Esophagus squamous epithelium (tissue), 5 donors: ENCODE data around the gene MYOM3. TPM values are rescaled to one million over a fixed set of nuclear protein-coding genes. Genes with fewer than 3 reads are reported as not detected.

ENCODE experiments used
- DNase-seq: peaks from one replicate; lab custom pipeline; 2025; lab: John Stamatoyannopoulos, UW
- H3K27ac ChIP-seq, 4 donors: fragments of 200-600 bp; sonication (generic); one replicate each; pipeline ENCODE4 v1.5.1; 2016 to 2019; ENCODE audit warnings: mild to moderate bottlenecking in 1 of 4
- H3K27me3 ChIP-seq, 4 donors: fragments of 200-600 bp; sonication (generic); 1 replicate in 3 of 4; 2 replicates in 1 of 4; pipeline versions ENCODE4 v1.5.1 to v1.6.0; 2017 to 2021; ENCODE audit warnings: antibody characterized with exemption in 1 of 4
- H3K36me3 ChIP-seq, 3 donors: fragments of 200-600 bp; sonication (generic); one replicate each; pipeline ENCODE4 v1.5.1; 2016 to 2019
- H3K4me1 ChIP-seq, 3 donors: fragments of 200-600 bp; sonication (generic); one replicate each; pipeline ENCODE4 v1.5.1; 2017 to 2019
- H3K4me3 ChIP-seq, 4 donors: fragments of 200-600 bp; sonication (generic); 1 replicate in 3 of 4; 2 replicates in 1 of 4; pipeline ENCODE4 v1.5.1; 2016 to 2019; ENCODE audit warnings: mild to moderate bottlenecking in 2 of 4, moderate library complexity in 1 of 4
- H3K9me3 ChIP-seq, 3 donors: fragments of 200-600 bp; sonication (generic); one replicate each; pipeline ENCODE4 v1.5.1; 2016 to 2019
- POLR2A ChIP-seq, 4 donors: fragments of 450-650 bp; IDR thresholded peaks; one replicate each; pipeline ENCODE4 v1.6.1; 2017; ENCODE audit warnings: antibody characterized with exemption in 4 of 4, mild to moderate bottlenecking in 4 of 4, moderate library complexity in 3 of 4
- WGBS, 2 donors: methylation state at CpG; one replicate each; pipeline ENCODE4 v1.1.5; 2018; 5-methylcytosine and 5-hydroxymethylcytosine counted together
- intact Hi-C: fragments of 100-400 bp; cut with DNase I; formaldehyde crosslinking; loops from one replicate; pipeline ENCODE4 v1.15.0; 2022
- total RNA-seq, 4 donors: library from RNA; depleted of rRNA; stranded (reverse); fragments of >200 nt; gene quantifications; one replicate each; pipeline ENCODE4 v1.1.0, GENCODE V29; 2016
- TF ChIP-seq, protein P1 (sequence below), 6 experiments: fragments of 450-650 bp in 4 of 6; fragments of 200-600 bp in 2 of 6; sonication (generic) in 2 of 6; IDR thresholded peaks; one replicate each; pipeline ENCODE4 v1.5.1; 2016 to 2019; ENCODE audit warnings: antibody characterized with exemption in 6 of 6, mild to moderate bottlenecking in 4 of 6, moderate library complexity in 4 of 6
- donor health status: DM: yes; HTN: yes; CAD: no.

The MYOM3 gene
- total RNA-seq, 4 donors from 2014 or later, result 0.30 to 1.1 (median 0.56) TPM

DNA sequence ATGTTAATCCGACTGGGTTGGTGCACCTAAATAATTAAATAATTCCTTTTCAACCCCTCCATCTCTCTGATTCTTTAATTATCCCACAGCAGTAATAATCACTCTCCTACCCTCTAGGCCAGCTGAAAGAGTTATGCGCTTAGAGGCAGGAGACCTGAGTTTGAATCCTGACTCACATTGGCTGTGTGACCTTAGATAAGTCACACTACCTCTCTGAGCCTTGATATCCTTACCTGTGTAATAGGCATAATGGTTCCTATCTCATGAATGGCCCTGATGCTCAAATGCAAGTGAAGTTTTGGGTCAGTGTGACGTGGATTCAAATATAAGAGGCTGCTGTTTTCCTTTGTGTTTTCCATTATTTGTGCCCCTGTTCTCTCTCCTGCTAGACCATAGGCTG is 8.1 kb downstream of the MYOM3 start:
- H3K4me1 ChIP-seq, result peaks cover 8 to 31% (median 17%) of the 10 kb centered on the region in 3 donors
- H3K9me3 ChIP-seq, result no peaks in the 10 kb centered on the region
- no peak overlapping the region for H3K4me3 ChIP-seq
- no peak overlapping the region for H3K27ac ChIP-seq
- intact Hi-C loops, result no loop called here
- H3K36me3 ChIP-seq, result no peaks in the 10 kb centered on the region
- 86 to 97% methylated on average over 3 of the region's 3 CpGs for WGBS, 2 donors
- no peaks in the 10 kb centered on the region for H3K27me3 ChIP-seq
- DNase-seq, result no peak
- TF ChIP-seq, protein P1, sequence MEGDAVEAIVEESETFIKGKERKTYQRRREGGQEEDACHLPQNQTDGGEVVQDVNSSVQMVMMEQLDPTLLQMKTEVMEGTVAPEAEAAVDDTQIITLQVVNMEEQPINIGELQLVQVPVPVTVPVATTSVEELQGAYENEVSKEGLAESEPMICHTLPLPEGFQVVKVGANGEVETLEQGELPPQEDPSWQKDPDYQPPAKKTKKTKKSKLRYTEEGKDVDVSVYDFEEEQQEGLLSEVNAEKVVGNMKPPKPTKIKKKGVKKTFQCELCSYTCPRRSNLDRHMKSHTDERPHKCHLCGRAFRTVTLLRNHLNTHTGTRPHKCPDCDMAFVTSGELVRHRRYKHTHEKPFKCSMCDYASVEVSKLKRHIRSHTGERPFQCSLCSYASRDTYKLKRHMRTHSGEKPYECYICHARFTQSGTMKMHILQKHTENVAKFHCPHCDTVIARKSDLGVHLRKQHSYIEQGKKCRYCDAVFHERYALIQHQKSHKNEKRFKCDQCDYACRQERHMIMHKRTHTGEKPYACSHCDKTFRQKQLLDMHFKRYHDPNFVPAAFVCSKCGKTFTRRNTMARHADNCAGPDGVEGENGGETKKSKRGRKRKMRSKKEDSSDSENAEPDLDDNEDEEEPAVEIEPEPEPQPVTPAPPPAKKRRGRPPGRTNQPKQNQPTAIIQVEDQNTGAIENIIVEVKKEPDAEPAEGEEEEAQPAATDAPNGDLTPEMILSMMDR (IDR thresholded peaks at IDR 0.05), result no peak
- TF ChIP-seq POLR2A (IDR thresholded peaks at IDR 0.05), result no peak

DNA sequence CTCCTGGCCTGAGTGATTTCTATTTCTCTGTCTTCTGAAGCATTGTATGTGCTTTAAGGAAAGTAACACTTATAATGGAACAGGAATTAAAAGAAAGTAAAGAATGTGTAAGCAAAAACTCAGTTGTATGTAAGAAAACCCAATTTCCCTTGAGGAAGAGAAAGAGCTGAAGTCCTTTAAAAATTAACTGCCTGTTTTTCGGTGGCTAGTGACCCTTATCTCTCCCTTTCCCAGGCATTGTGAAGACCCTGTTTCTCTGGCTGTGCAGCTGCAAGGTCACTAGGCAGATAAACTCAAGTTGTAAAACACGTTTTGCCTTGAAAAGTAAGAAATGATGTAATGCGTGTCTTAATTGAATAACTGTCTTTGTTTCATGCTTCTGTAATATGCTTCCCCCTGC is 8.5 kb downstream of the MYOM3 start:
- intact Hi-C loops, result no loop called here
- Histone ChIP-seq H3K27me3 (no peaks in the 10 kb centered on the region), H3K4me3 (no peak overlapping the region), H3K4me1 (peaks cover 6 to 26% (median 12%) of the 10 kb centered on the region in 3 donors), H3K27ac (no peak overlapping the region), H3K36me3 (no peaks in the 10 kb centered on the region), H3K9me3 (no peaks in the 10 kb centered on the region)
- no peak for TF ChIP-seq POLR2A (IDR thresholded peaks at IDR 0.05)
- TF ChIP-seq, protein P1 (IDR thresholded peaks at IDR 0.05), result no peak
- 51 to 53% methylated on average over 3 of the region's 3 CpGs for WGBS, 2 donors
- no peak for DNase-seq

DNA sequence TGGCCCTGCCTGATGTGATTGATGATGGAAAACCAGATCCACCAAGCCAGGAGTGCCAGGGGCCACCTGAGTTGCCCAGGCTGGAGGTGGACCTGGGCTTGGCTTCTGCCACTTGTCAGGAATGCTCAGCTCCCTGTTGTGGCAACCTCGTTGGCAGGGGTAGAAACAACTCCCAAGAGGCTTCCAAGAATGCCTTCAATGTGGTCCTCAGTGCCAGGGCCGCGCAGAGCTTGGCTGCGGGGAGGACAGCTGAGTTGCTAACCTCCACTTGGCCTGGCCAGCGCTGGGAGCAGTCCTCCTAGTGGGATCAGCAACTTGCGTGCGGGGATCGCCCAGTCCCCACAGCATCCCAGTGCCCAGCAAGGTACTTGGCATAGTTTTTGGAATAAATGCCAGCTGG is 9.0 kb downstream of the MYOM3 start:
- TF ChIP-seq, protein P1 (IDR thresholded peaks at IDR 0.05), result no peak
- TF ChIP-seq POLR2A (IDR thresholded peaks at IDR 0.05), result no peak
- H3K27ac ChIP-seq, result no peak overlapping the region
- no peak overlapping the region for H3K4me3 ChIP-seq
- DNase-seq, result no peak
- peaks cover 2 to 22% (median 7%) of the 10 kb centered on the region in 3 donors for H3K4me1 ChIP-seq
- no peaks in the 10 kb centered on the region for H3K27me3 ChIP-seq
- no peaks in the 10 kb centered on the region for H3K9me3 ChIP-seq
- H3K36me3 ChIP-seq, result no peaks in the 10 kb centered on the region
- WGBS, 2 donors, result 66 to 74% methylated on average over 3 to 4 of the region's 8 CpGs
- intact Hi-C loops, result no loop called here

DNA sequence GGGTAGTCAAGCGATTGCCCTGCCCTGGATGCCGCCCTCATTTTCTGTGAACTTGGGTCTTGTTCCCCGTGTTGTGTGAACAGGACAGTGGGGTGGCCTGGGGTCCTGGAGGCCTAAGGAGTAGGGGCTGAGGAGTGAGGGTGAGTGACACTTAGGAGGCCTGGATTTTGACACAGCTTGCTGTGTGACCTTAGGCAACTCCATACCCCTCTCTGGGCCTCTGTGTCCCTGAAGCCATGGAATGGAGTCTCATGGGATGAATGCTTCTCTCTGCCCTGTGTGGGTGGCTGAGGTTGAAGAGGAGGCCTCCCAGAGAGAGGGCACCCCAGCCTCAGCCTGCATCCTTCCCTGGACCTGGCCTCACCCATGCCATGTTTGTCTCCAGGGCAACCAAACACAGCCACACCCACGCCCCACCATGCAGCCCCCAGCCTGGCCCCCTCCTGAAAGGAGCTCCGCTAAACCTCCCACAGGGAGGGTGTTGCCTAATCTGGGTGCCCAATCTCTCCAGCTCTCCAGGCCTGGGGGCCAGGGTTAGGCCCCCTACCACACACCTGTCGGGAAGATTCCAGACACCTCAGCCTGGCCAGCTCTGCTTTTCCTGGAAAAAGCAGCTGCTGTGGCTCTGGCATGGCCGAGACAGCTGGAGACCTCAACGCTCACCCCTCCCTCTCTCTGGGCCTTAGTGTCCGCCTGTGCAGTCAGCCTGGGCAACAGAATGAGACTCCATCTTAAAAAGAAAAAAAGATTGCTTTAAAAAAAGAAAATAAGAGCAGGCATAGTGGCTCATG is 9.9 kb downstream of the MYOM3 start:
- H3K9me3 ChIP-seq, result no peaks in the 10 kb centered on the region
- TF ChIP-seq POLR2A (IDR thresholded peaks at IDR 0.05), result no peak
- TF ChIP-seq, protein P1 (IDR thresholded peaks at IDR 0.05), result no peak
- H3K4me1 ChIP-seq, result peaks cover 0 to 16% (median 5%) of the 10 kb centered on the region in 3 donors
- H3K4me3 ChIP-seq, result no peak overlapping the region
- no peaks in the 10 kb centered on the region for H3K36me3 ChIP-seq
- intact Hi-C loops, result no loop called here
- no peak for DNase-seq
- no peaks in the 10 kb centered on the region for H3K27me3 ChIP-seq
- no peak overlapping the region for H3K27ac ChIP-seq
- 47% methylated on average over 4 of the region's 9 CpGs; no CpG with 5 or more reads in 1 of the 2 donors for WGBS, 2 donors

DNA sequence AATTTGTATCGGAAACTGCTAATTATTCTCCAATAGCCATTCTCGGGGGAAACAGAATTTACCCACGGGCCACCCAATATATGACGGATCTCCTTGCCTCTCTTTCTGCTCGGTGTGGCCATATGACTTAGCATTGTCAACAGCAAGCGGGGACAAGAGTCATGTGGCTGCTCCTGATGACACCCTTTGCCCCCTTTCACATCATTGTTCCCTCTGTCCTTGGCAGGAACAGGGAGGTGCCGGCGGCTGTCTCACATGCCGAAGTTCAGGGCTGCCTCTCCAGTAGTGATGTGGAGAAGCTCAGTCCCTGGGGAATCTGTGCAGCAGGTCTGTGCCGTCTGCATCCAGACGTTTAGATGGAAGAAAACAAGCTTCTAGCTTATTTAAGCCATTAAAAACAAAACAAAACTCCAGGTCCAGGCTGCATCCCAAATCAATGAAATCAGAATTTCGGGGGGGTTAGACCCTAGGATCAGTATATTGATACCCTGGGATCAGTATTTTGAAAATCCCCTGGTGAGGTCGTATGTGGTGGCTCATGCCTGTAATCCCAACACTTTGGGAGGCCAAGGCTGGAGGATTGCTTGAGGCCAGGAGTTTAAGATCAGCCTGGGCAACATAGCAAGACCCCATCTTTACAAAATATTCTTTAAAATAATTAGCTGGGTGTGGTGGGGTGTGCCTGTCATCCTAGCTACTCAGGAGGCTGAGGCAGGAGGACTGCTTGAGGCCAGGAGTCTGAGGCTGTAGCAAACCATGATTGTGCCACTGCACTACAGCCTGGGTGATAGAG is 10.8 kb downstream of the MYOM3 start:
- no peaks in the 10 kb centered on the region for H3K9me3 ChIP-seq
- no peak for DNase-seq
- no peak for TF ChIP-seq POLR2A (IDR thresholded peaks at IDR 0.05)
- TF ChIP-seq, protein P1 (IDR thresholded peaks at IDR 0.05), result no peak
- H3K4me1 ChIP-seq, result peaks cover 0 to 16% (median 5%) of the 10 kb centered on the region in 3 donors
- no peak overlapping the region for H3K4me3 ChIP-seq
- intact Hi-C loops, result no loop called here
- H3K27ac ChIP-seq, result no peak overlapping the region
- WGBS, 2 donors, result 74 to 81% methylated on average over 8 to 9 of the region's 13 CpGs
- H3K36me3 ChIP-seq, result no peaks in the 10 kb centered on the region
- no peaks in the 10 kb centered on the region for H3K27me3 ChIP-seq
